Panc1 (cell line): ENCODE data around the gene SH2D6.

Experiments used
- CTCF ChIP-seq: fragments of 450-650 bp; IDR thresholded peaks from 2 replicates; pipeline ENCODE4 v1.5.1; 2017; ENCODE audit warnings: mild to moderate bottlenecking
- POLR2AphosphoS5 ChIP-seq: IDR thresholded peaks from 2 replicates; pipeline ENCODE4 v1.6.1; 2012; ENCODE audit warnings: mild to moderate bottlenecking, low read depth, low read length, moderate library complexity
- SIN3A ChIP-seq: IDR thresholded peaks from 2 replicates; pipeline ENCODE4 v1.6.1; 2012; ENCODE audit warnings: low read depth, mild to moderate bottlenecking, low read length, moderate library complexity, borderline replicate concordance; ENCODE audit not compliant: insufficient read depth
- TCF7L2 ChIP-seq: IDR thresholded peaks from 2 replicates; pipeline ENCODE4 v1.6.1; 2011; ENCODE audit warnings: mild to moderate bottlenecking, low read depth, low read length, inconsistent platforms
- TF ChIP-seq, protein P1 (sequence below), 2 experiments: IDR thresholded peaks; 2 replicates each; pipeline ENCODE4 v1.6.1; 2011 to 2012; ENCODE audit warnings: low read depth in 2 of 2, control low read depth in 1 of 2, low read length in 1 of 2, mild to moderate bottlenecking in 1 of 2, moderate library complexity in 1 of 2; ENCODE audit not compliant: insufficient read depth in 1 of 2

DNA sequence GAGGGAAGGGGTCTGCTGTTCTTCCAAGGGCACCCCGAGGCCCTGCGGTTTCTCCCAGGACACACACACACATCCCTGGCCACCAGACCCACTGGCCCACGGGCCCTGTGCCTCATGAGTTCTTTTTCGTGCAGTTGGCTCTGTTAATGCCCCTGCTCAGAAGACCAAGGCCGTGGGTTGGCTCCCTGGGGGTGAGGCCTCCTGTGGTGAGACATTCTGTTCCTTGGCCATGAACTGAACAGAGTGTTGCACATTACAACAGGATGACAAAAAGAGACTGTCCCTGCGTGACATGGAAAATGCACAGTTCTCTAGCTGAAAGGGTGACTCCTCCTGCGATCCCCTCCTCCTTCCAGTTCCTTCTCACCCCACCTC is 30.7 kb downstream of the SH2D6 start:
- TF ChIP-seq CTCF (no peak), SIN3A (no peak), POLR2AphosphoS5 (no peak), TCF7L2 (no peak)
- TF ChIP-seq, protein P1, sequence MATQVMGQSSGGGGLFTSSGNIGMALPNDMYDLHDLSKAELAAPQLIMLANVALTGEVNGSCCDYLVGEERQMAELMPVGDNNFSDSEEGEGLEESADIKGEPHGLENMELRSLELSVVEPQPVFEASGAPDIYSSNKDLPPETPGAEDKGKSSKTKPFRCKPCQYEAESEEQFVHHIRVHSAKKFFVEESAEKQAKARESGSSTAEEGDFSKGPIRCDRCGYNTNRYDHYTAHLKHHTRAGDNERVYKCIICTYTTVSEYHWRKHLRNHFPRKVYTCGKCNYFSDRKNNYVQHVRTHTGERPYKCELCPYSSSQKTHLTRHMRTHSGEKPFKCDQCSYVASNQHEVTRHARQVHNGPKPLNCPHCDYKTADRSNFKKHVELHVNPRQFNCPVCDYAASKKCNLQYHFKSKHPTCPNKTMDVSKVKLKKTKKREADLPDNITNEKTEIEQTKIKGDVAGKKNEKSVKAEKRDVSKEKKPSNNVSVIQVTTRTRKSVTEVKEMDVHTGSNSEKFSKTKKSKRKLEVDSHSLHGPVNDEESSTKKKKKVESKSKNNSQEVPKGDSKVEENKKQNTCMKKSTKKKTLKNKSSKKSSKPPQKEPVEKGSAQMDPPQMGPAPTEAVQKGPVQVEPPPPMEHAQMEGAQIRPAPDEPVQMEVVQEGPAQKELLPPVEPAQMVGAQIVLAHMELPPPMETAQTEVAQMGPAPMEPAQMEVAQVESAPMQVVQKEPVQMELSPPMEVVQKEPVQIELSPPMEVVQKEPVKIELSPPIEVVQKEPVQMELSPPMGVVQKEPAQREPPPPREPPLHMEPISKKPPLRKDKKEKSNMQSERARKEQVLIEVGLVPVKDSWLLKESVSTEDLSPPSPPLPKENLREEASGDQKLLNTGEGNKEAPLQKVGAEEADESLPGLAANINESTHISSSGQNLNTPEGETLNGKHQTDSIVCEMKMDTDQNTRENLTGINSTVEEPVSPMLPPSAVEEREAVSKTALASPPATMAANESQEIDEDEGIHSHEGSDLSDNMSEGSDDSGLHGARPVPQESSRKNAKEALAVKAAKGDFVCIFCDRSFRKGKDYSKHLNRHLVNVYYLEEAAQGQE (IDR thresholded peaks at IDR 0.05; ENCODE audit: insufficient read depth in 1 of 2, low read depth in 2 of 2, low read length in 1 of 2) = no peak
